LNCaP clone FGC (cell line): ENCODE data around the gene LRRC1.

Experiments
- DNase-seq: peaks from one replicate; pipeline ENCODE4 v3.0.0-alpha.2; 2011; ENCODE audit warnings: low read depth
- H3K4me3 ChIP-seq: 2 replicates; pipeline ENCODE4 v1.5.1; 2011; ENCODE audit warnings: mild to moderate bottlenecking, low read depth, low read length, control low read depth
- TF ChIP-seq, protein P1 (sequence below): IDR thresholded peaks from 2 replicates; pipeline ENCODE4 v1.5.1; 2012; ENCODE audit warnings: mild to moderate bottlenecking; ENCODE audit not compliant: control insufficient read depth, insufficient read depth; ENCODE audit errors: extremely low read depth

Gene LRRC1

GRCh38 chr6:53854843-53855567, 60.2 kb downstream of the LRRC1 start:
- TF ChIP-seq, protein P1, sequence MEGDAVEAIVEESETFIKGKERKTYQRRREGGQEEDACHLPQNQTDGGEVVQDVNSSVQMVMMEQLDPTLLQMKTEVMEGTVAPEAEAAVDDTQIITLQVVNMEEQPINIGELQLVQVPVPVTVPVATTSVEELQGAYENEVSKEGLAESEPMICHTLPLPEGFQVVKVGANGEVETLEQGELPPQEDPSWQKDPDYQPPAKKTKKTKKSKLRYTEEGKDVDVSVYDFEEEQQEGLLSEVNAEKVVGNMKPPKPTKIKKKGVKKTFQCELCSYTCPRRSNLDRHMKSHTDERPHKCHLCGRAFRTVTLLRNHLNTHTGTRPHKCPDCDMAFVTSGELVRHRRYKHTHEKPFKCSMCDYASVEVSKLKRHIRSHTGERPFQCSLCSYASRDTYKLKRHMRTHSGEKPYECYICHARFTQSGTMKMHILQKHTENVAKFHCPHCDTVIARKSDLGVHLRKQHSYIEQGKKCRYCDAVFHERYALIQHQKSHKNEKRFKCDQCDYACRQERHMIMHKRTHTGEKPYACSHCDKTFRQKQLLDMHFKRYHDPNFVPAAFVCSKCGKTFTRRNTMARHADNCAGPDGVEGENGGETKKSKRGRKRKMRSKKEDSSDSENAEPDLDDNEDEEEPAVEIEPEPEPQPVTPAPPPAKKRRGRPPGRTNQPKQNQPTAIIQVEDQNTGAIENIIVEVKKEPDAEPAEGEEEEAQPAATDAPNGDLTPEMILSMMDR: no peak

GRCh38 chr6:53855940-53856339, 61.1 kb downstream of the LRRC1 start:
- no peak for DNase-seq
- TF ChIP-seq, protein P1: no peak
- no peak overlapping the region for H3K4me3 ChIP-seq

More at GRCh38 chr6:53854843-53855567, 60.2 kb downstream of the LRRC1 start:
- H3K4me3 ChIP-seq: no peak overlapping the region
- DNase-seq: no peak

DNA sequence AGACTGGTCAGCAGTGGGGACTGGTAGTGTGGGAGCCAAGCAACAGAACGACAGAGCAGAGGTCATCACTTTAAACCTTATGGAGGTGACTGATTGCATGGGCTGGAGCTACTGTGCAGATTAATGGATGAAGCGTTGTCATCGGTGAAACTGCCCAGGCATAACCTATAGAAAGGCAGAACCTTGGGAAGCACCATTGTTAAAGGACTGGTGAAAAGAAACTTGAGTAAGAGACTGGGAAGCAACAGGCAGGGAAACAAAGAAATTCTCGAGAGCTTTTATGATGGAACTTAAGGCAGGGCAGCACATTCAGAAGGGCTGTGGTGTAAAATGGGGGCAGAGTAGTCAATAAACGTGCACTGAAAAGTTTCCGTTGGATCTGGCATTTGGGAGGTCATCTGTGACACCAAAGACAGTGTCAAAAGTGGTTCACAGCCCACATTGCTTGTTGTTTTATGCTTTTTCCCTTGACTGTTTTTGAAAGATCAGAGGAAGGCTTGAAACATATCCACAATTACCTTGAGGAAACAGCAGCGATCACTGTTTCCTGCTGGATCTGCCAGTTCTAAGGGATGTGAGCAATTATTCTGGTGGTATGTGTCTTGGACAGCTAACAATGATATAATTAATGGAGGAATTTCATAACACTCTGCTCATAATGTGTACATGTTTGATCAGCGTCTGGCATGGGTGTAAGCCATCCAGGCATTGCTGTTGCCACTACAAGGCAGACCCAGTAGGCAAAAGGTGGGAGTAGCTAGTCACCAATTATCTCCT, 62.7 kb downstream of the LRRC1 start:
- H3K4me3 ChIP-seq: no peak overlapping the region
- TF ChIP-seq, protein P1: no peak
- no peak for DNase-seq

GRCh38 chr6:53858196-53858595, 63.4 kb downstream of the LRRC1 start:
- DNase-seq: no peak
- no peak overlapping the region for H3K4me3 ChIP-seq
- TF ChIP-seq, protein P1: no peak

- TF ChIP-seq, protein P1: no peak
- DNase-seq: no peak
- no peak overlapping the region for H3K4me3 ChIP-seq
Observed at GRCh38 chr6:53858913-53859312, 64.1 kb downstream of the LRRC1 start.

DNA sequence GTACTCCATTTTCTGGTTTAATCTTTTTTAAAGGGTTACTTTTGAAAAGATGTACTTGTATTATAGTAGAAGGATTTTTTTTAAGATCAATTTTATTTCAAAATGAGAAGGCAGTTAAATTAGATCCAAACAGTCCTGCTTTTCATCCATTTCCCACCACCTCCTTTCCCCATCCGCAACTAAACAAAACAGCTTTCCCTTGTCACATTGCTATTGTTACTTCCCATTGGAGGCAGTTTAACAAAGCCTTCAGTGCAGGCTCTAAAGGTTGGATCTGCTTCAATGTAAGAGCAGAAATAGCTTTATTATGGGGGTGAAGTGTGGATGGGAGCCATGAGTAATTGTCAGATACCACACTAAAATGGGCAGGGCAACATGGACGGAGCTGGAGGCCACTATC, 65.7 kb downstream of the LRRC1 start:
- DNase-seq: no peak
- TF ChIP-seq, protein P1: no peak
- H3K4me3 ChIP-seq: no peak overlapping the region
